ENCODE measurements around the gene POLRMT. TPM values are rescaled to one million over a fixed set of nuclear protein-coding genes. Genes with fewer than 3 reads are reported as not detected.
"Not testable (repeated sequence)": the region's sequence is repeated elsewhere in the genome, so short reads cannot be mapped to it uniquely, and the experiment has no call there.

The POLRMT gene
- total RNA-seq, 1 donor: 25.5 TPM

GRCh38 chr19:629961-630714 lies 3.2 kb downstream of the POLRMT start:
- TF ChIP-seq, protein P1, sequence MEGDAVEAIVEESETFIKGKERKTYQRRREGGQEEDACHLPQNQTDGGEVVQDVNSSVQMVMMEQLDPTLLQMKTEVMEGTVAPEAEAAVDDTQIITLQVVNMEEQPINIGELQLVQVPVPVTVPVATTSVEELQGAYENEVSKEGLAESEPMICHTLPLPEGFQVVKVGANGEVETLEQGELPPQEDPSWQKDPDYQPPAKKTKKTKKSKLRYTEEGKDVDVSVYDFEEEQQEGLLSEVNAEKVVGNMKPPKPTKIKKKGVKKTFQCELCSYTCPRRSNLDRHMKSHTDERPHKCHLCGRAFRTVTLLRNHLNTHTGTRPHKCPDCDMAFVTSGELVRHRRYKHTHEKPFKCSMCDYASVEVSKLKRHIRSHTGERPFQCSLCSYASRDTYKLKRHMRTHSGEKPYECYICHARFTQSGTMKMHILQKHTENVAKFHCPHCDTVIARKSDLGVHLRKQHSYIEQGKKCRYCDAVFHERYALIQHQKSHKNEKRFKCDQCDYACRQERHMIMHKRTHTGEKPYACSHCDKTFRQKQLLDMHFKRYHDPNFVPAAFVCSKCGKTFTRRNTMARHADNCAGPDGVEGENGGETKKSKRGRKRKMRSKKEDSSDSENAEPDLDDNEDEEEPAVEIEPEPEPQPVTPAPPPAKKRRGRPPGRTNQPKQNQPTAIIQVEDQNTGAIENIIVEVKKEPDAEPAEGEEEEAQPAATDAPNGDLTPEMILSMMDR (IDR thresholded peaks at IDR 0.05; ENCODE audit: insufficient read depth, low read depth, low read length): no peak
- no peak overlapping the region for H3K4me3 ChIP-seq (ENCODE audit: low read depth, low read length)
- no peak for DNase-seq (ENCODE audit: low read depth)

DNA sequence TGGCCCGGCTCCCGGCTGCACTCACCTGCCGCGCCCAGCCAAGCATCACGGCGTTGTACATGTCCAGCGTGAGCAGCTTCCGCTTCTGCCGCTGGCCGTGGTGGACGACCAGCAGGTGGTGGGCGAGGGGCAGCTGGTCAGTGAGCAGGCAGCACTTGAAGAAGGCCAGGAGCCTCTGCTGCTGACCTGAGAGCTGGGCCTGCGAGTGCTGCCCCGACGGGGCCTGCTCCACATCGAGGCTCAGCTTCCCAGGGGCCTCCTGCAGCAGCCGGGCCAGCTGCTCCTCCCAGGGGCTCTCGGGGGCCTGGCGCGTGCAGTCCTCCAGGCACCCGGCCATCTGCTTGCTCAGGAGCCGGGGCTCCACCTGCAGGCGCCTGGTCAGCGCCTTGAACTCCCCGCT lies 3.8 kb downstream of the POLRMT start:
- H3K4me3 ChIP-seq (ENCODE audit: low read depth, low read length); DNase-seq (ENCODE audit: low read depth): not testable (repeated sequence)

- TF ChIP-seq, protein P1 (IDR thresholded peaks at IDR 0.05; ENCODE audit: insufficient read depth, low read depth, low read length): peak; percentile 48
- H3K4me3 ChIP-seq (ENCODE audit: low read depth, low read length): no peak overlapping the region
- no peak for DNase-seq (ENCODE audit: low read depth)
Observed at GRCh38 chr19:628168-628567, 5.2 kb downstream of the POLRMT start.

DNA sequence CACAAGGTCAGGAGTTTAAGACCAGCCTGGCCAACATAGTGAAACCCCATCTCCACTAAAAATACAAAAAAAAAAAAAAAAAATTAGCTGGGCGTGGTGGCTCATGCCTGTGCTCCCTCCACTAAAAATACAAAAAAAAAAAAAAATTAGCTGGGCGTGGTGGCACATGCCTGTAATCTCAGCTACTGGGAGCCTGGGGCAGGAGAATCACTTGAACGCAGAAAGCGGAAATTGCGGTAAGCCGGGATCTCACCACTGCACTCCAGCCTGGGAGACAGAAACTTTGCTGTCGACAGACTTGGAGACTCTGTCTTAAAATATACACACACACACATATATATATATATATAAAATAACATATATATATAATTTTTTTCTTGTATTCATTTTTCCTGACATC lies 6.8 kb downstream of the POLRMT start:
- H3K4me3 ChIP-seq (ENCODE audit: low read depth, low read length): not testable (repeated sequence)
- DNase-seq (ENCODE audit: low read depth): peak; percentile 48

- TF ChIP-seq, protein P1 (IDR thresholded peaks at IDR 0.05; ENCODE audit: insufficient read depth, low read depth, low read length): no peak
- DNase-seq (ENCODE audit: low read depth): no peak
- no peak overlapping the region for H3K4me3 ChIP-seq (ENCODE audit: low read depth, low read length)
Observed at GRCh38 chr19:625257-625656, 8.1 kb downstream of the POLRMT start.

- H3K4me3 ChIP-seq (ENCODE audit: low read depth, low read length): no peak overlapping the region
- DNase-seq (ENCODE audit: low read depth): no peak
- TF ChIP-seq, protein P1 (IDR thresholded peaks at IDR 0.05; ENCODE audit: insufficient read depth, low read depth, low read length): no peak
Observed at GRCh38 chr19:624433-625109, 8.8 kb downstream of the POLRMT start.

- peak; percentile 91 for DNase-seq (ENCODE audit: low read depth)
- TF ChIP-seq, protein P1 (IDR thresholded peaks at IDR 0.05; ENCODE audit: insufficient read depth, low read depth, low read length): no peak
Observed at GRCh38 chr19:623974-624373, 9.4 kb downstream of the POLRMT start.

More at GRCh38 chr19:623974-624373, 9.4 kb downstream of the POLRMT start:
- H3K4me3 ChIP-seq (ENCODE audit: low read depth, low read length): no peak overlapping the region

Measured in fibroblast of villous mesenchyme (primary cell).